ENCODE measurements around the gene ERP27. TPM values are rescaled to one million over a fixed set of nuclear protein-coding genes. Genes with fewer than 3 reads are reported as not detected.

Gene ERP27
- total RNA-seq, 1 donor from 2014 or later: 1.0 TPM

DNA sequence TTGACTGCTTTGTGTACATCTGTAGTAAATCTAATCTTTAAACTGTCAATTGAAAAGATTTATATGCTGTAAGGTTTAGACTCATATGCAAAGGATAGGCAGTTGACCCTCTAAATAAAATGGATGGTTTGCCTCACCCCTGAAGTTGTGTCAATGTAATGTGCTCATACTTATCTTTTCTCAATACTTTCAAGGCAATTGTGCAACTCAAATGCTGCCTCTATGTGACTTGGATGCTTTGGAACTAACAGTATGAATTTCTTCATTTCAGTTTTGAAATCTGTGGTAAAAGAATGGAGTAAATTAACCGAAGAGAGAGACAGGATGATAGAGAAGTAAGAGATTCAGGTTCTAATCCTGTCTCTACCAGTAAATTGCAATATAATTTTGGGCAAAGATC, 44.2 kb upstream of the ERP27 start:
- no peak for FAIRE-seq
- no peaks in the 10 kb centered on the region for H3K27me3 ChIP-seq (ENCODE audit: insufficient read depth, low read length)
- no peak overlapping the region for H3K27ac ChIP-seq (ENCODE audit: low read depth, low read length)
- no peaks in the 10 kb centered on the region for H3K4me1 Mint-ChIP-seq (ENCODE audit: low read depth, unreplicated experiment)
- H3K27ac Mint-ChIP-seq (ENCODE audit: unreplicated experiment): no peak overlapping the region
- peaks cover 4% of the 10 kb centered on the region for H3K27me3 Mint-ChIP-seq (ENCODE audit: low read depth, unreplicated experiment)
- no peaks in the 10 kb centered on the region for H3K4me1 ChIP-seq (ENCODE audit: insufficient read depth, low read length)
- H3K36me3 Mint-ChIP-seq (ENCODE audit: low read depth, unreplicated experiment): no peaks in the 10 kb centered on the region
- no peak overlapping the region for H3K4me3 ChIP-seq (ENCODE audit: insufficient read depth, low read depth, low read length)
- DNase-seq (ENCODE audit: low read depth): no peak
- no peak overlapping the region for H3K9ac ChIP-seq (ENCODE audit: low read length)
- H2AFZ ChIP-seq (ENCODE audit: low read depth, low read length): no peak overlapping the region
- no peaks in the 10 kb centered on the region for H3K9me3 ChIP-seq (ENCODE audit: insufficient read depth, low read depth, low read length)
- no peaks in the 10 kb centered on the region for H3K79me2 ChIP-seq (ENCODE audit: insufficient read depth, low read length)
- no peaks in the 10 kb centered on the region for H3K36me3 ChIP-seq (ENCODE audit: insufficient read depth, low read length)
- H3K4me3 Mint-ChIP-seq (ENCODE audit: unreplicated experiment): no peak overlapping the region
- H3K4me2 ChIP-seq (ENCODE audit: low read length): no peak overlapping the region
- H4K20me1 ChIP-seq (ENCODE audit: insufficient read depth, low read length): no peaks in the 10 kb centered on the region
- H3K9me3 Mint-ChIP-seq (ENCODE audit: unreplicated experiment): no peaks in the 10 kb centered on the region
- TF ChIP-seq, protein P1, sequence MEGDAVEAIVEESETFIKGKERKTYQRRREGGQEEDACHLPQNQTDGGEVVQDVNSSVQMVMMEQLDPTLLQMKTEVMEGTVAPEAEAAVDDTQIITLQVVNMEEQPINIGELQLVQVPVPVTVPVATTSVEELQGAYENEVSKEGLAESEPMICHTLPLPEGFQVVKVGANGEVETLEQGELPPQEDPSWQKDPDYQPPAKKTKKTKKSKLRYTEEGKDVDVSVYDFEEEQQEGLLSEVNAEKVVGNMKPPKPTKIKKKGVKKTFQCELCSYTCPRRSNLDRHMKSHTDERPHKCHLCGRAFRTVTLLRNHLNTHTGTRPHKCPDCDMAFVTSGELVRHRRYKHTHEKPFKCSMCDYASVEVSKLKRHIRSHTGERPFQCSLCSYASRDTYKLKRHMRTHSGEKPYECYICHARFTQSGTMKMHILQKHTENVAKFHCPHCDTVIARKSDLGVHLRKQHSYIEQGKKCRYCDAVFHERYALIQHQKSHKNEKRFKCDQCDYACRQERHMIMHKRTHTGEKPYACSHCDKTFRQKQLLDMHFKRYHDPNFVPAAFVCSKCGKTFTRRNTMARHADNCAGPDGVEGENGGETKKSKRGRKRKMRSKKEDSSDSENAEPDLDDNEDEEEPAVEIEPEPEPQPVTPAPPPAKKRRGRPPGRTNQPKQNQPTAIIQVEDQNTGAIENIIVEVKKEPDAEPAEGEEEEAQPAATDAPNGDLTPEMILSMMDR (IDR thresholded peaks at IDR 0.05; ENCODE audit: insufficient read depth, low read depth, low read length): no peak
- no peak for TF ChIP-seq EZH2 (IDR thresholded peaks at IDR 0.05; ENCODE audit: insufficient read depth, low read length)

DNA sequence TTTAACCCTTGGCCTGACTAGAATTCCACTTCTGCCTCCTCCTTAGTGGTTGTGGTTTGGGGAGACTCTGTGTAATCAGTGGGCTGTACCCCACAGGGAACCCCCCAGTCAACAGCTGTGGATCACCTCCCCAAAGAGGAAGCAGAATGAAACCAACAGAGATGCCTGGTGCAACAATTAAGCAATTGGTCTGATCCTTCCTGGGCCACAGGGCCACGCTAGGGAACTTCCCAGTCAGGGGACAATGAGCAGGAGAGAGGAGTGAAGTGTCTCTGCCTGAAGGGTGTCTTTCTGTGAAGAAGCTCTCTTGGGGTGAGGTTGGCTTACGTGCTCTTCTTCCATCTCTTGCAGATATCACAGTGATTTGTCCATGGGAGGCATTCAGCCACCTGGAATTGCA, 42.7 kb upstream of the ERP27 start:
- no peak for FAIRE-seq
- Histone ChIP-seq H2AFZ (ENCODE audit: low read depth, low read length) (no peak overlapping the region), H3K36me3 (ENCODE audit: insufficient read depth, low read length) (no peaks in the 10 kb centered on the region), H3K9me3 (ENCODE audit: insufficient read depth, low read depth, low read length) (no peaks in the 10 kb centered on the region), H3K9ac (ENCODE audit: low read length) (no peak overlapping the region), H3K27ac (ENCODE audit: low read depth, low read length) (no peak overlapping the region), H3K79me2 (ENCODE audit: insufficient read depth, low read length) (no peaks in the 10 kb centered on the region), H4K20me1 (ENCODE audit: insufficient read depth, low read length) (no peaks in the 10 kb centered on the region), H3K4me3 (ENCODE audit: insufficient read depth, low read depth, low read length) (no peak overlapping the region), H3K4me1 (ENCODE audit: insufficient read depth, low read length) (no peaks in the 10 kb centered on the region), H3K4me2 (ENCODE audit: low read length) (no peak overlapping the region), H3K27me3 (ENCODE audit: insufficient read depth, low read length) (no peaks in the 10 kb centered on the region)
- Mint-ChIP-seq H3K36me3 (ENCODE audit: low read depth, unreplicated experiment) (no peaks in the 10 kb centered on the region), H3K27ac (ENCODE audit: unreplicated experiment) (no peak overlapping the region), H3K9me3 (ENCODE audit: unreplicated experiment) (no peaks in the 10 kb centered on the region), H3K27me3 (ENCODE audit: low read depth, unreplicated experiment) (peaks cover 4% of the 10 kb centered on the region), H3K4me1 (ENCODE audit: low read depth, unreplicated experiment) (no peaks in the 10 kb centered on the region), H3K4me3 (ENCODE audit: unreplicated experiment) (no peak overlapping the region)
- TF ChIP-seq, protein P1 (IDR thresholded peaks at IDR 0.05; ENCODE audit: insufficient read depth, low read depth, low read length): no peak
- no peak for TF ChIP-seq EZH2 (IDR thresholded peaks at IDR 0.05; ENCODE audit: insufficient read depth, low read length)
- DNase-seq (ENCODE audit: low read depth): no peak

DNA sequence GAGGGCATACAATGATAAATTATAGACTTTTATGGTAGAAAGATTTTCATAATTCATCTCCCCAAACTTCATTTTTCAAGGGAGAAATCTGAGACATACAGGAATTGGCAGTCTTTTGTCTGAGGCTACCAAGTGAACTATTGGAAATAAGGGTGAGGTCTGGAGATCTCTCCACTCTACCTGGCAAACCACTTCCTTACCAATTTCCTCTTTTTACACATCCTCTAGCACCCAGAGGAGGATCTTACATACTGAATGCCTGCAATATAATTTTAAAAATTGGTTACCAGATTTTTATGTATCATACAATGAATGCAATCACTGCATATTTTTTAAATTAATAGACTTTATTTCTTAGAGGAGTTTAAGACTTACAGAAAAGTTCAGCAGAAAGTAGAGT, 41.1 kb upstream of the ERP27 start:
- DNase-seq (ENCODE audit: low read depth): no peak
- TF ChIP-seq, protein P1 (IDR thresholded peaks at IDR 0.05; ENCODE audit: insufficient read depth, low read depth, low read length): no peak
- no peak for TF ChIP-seq EZH2 (IDR thresholded peaks at IDR 0.05; ENCODE audit: insufficient read depth, low read length)
- no peaks in the 10 kb centered on the region for H3K36me3 Mint-ChIP-seq (ENCODE audit: low read depth, unreplicated experiment)
- peaks cover 4% of the 10 kb centered on the region for H3K27me3 Mint-ChIP-seq (ENCODE audit: low read depth, unreplicated experiment)
- no peaks in the 10 kb centered on the region for H3K27me3 ChIP-seq (ENCODE audit: insufficient read depth, low read length)
- H3K4me3 Mint-ChIP-seq (ENCODE audit: unreplicated experiment): no peak overlapping the region
- H3K4me1 Mint-ChIP-seq (ENCODE audit: low read depth, unreplicated experiment): no peaks in the 10 kb centered on the region
- H3K36me3 ChIP-seq (ENCODE audit: insufficient read depth, low read length): no peaks in the 10 kb centered on the region
- no peaks in the 10 kb centered on the region for H3K79me2 ChIP-seq (ENCODE audit: insufficient read depth, low read length)
- no peaks in the 10 kb centered on the region for H3K4me1 ChIP-seq (ENCODE audit: insufficient read depth, low read length)
- no peak overlapping the region for H3K9ac ChIP-seq (ENCODE audit: low read length)
- H3K9me3 ChIP-seq (ENCODE audit: insufficient read depth, low read depth, low read length): no peaks in the 10 kb centered on the region
- no peaks in the 10 kb centered on the region for H4K20me1 ChIP-seq (ENCODE audit: insufficient read depth, low read length)
- H2AFZ ChIP-seq (ENCODE audit: low read depth, low read length): no peak overlapping the region
- H3K27ac ChIP-seq (ENCODE audit: low read depth, low read length): no peak overlapping the region
- H3K9me3 Mint-ChIP-seq (ENCODE audit: unreplicated experiment): no peaks in the 10 kb centered on the region
- no peak for FAIRE-seq
- H3K27ac Mint-ChIP-seq (ENCODE audit: unreplicated experiment): no peak overlapping the region
- no peak overlapping the region for H3K4me2 ChIP-seq (ENCODE audit: low read length)
- no peak overlapping the region for H3K4me3 ChIP-seq (ENCODE audit: insufficient read depth, low read depth, low read length)

All from astrocyte (in vitro differentiated cells and primary cell).